DLD1 (cell line): Measurements from ENCODE around the gene ELK3.

ENCODE experiments used
- in situ Hi-C: cut with HindIII; loops from 2 replicates; pipeline ENCODE4 v1.10.0; 2017; ENCODE audit warnings: low sequenced_read_pairs

The ELK3 gene

DNA sequence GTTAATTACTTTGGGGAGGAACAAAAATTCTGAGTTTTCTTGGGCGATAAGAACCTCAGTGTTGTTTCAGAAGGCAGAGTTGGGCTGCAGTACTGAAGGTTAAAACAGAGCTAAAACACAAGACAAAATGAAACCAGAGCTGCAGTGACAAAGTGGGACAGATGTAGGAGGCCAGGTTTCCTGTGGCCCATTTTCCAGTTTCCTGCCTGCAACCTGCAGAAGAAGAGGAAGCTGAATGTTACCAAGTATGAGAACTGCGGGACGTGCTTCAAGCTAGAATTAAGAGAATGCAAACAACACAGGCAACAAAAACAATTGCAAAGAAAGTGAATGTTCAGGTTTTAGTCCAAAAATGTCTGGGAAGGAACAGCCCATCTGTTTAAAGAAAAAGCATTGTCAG, 17.8 kb downstream of the ELK3 start:
- in situ Hi-C loops: no loop called here

DNA sequence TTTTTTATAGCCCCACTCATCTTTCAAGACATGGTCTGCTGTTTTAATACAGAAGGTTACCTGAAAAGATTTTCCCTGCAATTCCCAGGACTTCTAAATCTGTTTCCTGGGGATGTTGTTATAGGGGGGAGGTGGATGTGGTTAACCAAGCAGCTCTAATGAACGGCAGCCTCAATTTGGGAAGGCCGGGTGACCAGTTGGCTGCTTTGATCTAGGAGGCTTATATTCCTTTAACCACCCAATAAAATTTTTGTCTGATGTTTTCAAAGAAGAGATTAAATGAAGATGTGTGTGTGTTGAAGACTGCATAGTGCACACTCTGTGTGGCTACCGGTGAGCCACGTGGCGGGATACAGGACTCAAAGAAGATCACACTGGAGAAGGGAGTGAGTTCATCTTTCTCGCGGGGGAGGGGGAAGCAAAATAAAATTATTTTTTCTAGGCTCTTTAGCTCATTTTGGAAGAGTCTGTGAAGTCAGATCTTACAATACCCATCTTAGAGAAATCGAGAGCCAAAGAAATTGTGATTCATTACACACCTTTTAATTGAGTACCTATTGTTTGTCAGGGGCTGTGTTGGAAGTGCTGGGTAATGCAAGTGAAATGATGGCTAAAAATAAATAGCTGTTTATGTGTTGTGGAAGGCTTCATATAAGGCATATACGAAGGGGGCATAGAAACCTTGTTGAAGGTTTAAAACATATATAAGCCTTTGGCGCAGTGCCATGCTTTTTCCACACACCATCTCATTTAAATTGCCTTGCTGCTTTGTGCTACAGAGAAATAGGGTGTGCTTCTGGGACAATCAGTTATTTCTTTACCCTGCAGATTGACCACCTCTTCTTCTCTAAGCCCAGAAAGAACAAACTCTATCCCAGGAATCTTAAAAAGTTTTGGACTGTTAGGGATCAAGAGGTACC, 18.5 kb downstream of the ELK3 start:
- in situ Hi-C loops: no loop called here

DNA sequence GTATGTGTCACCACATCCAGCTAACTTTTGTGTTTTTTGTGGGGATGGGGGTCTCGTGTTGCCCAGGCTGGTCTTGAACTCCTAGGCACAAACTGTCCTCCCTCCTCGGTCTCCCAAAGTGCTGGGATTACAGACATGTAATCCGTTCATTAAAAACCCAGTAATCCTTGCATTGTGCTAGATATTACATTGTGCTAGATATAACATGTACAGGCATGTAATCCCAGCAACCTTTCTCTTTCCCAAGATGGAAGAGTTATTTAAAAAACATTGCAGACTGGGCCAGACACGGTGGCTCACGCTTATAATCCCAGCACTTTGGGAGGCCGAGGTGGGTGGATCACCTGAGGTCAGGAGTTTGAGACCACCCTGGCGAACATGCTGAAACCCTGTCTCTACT, 19.7 kb downstream of the ELK3 start:
- in situ Hi-C loops: no loop called here

DNA sequence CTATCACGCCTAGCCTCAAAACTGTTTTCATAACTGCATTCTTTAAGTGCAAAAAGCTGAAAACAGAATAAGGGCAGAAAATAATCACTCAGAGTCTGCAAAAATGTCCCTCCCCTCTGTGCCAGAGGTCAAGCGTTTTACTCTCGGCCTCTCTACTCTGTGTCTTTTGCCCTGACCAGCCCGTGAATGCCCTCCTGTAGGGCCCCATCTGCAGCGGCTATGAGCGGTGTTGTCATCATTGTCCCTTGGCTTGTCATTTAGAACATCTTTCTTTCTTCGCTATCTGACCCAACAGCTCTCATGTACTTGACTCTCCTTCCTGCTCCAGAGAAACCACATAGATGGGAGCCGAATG, 21.7 kb downstream of the ELK3 start:
- in situ Hi-C loops: no loop called here

DNA sequence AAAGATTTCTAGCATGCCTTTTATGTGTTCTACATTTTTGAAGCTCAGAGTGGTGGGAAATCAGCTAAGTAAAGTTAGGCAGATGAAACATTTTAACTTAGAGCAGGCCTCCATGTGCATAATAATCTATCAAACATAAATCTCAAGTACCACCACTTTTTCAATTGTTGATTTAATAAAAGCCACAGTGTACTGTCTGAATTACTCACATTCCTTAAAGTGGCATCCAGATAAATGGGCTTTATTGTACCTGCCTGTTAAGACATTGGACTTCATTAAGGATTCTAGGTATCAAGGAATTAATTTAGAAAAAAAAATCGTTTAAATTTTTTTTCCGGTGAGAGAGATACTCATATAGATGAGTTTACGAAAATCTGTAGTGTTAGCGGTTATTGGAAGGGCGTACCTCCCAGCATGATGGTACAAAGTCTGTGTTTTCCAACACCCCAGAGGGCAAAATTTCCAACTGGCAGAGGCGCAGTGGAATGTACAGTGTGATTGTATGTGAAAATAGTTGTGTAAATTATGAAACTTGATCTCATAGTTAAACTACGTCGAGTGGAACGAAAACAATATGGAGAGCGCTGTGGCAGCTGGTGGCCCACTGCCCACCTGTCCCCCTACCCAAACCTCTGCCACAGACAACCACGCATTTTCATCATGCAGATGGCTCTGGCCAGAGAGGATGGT, 25.0 kb downstream of the ELK3 start:
- in situ Hi-C loops: no loop called here

DNA sequence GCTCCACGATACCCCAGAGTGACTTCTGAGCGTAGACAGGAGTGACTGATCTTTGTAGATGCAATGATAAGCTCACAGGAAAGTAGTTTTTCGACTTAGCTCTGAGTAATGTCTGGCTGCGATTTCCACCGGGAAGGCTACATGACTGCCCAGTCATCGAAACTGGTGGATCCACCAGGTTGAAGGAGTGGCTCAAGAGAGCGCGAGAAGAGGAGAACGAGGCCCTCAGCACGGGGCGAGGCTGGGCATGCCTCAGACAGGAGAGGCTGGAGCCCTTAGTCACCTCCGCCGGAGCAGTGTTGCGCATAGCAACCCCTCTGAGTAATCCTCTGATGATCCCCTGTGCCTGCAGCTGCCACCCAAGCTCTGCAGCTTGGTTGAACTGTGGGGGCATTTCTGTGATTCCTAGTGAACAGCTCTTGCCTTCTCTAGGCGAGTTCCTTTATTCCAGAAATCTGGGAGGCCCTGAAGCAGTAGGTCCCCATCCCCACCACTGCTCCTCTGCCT, 25.6 kb downstream of the ELK3 start:
- in situ Hi-C loops: no loop called here

DNA sequence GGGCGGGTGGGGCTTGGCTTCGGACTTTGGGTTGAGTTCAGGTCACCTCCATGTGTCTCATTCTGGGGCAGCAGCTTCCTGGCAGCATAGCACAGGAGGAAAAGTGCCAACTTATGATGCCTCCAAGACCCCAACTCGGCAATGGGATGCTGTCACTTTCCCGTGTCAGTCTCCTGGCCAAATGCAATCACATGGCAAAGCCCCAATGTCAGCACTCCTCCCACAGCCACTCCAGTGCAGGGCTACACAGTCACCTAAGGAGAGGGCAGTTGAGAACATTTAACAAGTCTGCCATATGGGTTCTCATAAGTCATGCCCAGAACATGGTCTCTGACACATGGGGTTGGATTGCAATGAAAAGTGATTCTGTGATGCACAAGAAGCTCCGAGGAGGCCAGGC, 26.7 kb downstream of the ELK3 start:
- in situ Hi-C loops: no loop called here

DNA sequence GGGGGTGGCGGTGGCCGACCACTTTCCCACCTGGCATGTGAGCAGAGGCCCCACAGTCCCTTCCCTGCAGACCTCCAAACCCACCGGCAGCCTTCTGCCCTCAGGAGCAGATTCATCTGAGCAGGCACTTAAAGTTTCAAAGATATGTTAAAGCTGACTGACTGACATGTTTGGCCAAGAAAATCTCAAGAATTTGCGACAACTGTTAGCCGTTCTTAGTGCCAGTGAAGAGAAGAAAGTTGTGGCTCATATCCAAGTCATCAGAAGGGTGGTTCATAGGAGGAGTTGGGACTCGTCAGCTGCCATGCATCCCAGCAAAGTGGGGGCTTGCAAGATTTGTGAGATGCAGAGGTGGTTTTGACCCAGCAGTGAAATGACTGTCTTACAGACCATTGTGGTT, 27.2 kb downstream of the ELK3 start:
- in situ Hi-C loops: no loop called here

DNA sequence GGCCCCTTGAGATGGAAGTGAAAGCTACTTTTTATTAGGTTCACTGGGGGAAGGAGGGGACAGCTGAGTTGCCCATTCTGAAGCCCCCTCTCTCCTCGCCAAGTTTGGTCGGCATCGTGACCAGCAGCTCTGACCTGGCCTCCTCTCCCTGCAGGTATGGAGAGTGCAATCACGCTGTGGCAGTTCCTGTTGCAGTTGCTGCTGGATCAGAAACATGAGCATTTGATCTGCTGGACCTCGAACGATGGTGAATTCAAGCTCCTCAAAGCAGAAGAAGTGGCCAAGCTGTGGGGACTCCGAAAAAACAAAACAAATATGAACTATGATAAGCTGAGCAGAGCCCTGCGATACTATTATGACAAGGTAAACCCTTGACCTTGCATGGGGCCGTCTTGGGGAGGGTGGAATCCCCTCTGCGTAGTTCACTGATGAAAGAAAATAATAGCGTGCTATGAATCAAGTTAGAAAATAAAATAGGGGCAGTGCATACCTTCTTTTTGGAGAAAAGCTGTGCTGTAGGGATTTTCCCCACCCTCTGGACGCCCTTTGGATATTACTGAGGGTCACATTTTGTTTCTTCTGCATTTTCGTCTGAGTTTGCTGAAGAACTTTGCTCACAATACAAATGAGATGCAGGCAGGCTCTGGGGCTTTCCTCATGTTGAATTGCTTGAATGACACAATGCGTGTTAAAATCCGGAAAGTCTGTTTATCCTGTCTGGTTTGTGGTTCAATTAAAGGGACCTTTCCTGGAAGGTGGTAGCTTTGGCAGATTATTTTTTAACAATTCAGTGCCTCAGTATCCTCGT, 29.4 kb downstream of the ELK3 start:
- in situ Hi-C loops: no loop called here

DNA sequence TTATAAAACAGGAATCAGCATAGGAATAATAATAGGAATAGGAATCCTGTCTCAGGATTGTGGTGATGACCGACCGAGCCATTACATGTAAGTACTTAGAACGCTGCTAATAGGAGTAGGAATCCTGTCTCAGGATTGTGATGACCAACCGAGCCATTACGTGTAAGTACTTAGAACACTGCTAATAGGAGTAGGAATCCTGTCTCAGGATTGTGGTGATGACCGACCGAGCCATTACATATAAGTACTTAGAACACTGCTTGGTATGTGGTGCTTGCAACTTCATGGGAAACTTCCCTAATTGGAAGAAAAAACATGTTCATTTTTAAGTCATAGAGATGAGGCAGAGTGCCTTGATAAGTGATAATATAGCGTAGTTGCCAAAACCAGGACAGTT, 30.0 kb downstream of the ELK3 start:
- in situ Hi-C loops: no loop called here

DNA sequence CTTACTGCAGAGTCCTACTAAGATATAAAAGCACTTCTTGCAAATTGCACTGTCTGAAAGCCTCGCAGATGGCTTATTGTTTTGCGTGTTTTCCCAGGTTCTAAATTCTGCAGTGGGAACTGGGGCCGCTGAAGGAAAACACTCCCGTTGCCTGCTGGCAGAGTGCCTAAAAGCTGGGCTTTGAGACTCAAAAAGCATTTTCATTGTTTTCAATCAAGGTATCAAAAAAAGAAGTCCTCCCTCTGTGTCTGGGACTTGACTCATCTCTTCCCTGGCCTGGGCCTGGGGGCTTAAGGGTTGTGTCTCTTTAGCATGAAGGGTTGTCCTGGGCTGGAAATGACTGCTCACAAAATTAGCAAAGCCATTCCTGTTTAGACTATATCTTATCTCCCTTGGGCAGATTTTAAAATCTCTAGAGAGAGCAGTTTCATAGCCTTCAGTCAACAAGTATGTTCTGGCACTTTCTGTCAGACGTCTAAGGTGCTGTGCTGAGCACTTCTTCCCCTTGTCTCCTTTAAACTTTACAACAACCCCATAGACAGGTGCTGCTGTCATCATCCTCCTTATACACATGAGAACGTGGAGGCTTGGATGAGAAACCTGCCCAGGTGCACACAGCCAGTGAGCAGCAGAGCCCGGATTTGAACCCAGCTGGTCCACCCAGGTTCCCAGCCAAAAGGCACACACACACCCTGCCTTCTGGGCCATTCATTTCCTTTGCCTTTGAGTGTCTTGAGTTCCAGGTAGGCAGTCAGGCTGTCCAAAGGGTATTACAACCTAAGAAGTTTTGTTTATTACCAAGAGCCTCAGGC, 31.1 kb downstream of the ELK3 start:
- in situ Hi-C loops: no loop called here

DNA sequence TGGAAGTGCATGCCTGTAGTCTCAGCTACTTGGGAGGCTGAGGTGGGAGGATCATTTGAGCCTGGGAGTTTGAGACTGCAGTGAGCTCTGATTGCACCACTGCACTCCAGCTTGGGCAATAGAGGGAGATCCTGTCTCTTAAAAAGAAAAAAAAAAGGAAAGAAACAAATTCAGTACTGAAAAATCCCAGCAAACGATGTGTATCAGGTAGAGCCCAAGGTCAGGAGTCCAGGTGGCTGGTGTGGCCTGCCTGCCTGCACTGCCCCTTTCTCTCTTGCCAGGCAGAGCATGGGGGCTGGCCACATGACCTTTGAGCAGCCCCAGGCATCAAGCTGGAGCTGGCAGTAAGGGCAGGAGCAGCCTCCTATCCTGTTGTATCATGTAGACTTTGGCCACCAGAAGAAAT, 31.8 kb downstream of the ELK3 start:
- in situ Hi-C loops: no loop called here

DNA sequence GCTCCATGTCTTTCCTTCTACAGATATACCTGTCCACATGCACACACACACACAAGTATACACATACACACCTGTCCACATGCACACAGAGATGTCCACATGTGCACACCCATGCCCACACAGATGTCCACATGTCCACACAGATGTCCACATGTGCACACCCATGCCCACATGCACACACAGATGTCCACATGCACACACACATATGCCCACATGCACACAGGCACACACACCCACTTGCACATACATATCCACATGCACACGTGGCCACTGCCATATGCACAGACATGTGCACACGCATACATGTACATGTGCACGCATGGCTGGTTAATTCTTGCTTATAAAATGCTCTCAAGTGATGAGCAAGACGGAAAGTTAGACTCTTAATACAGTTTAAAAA, 32.2 kb downstream of the ELK3 start:
- in situ Hi-C loops: no loop called here

DNA sequence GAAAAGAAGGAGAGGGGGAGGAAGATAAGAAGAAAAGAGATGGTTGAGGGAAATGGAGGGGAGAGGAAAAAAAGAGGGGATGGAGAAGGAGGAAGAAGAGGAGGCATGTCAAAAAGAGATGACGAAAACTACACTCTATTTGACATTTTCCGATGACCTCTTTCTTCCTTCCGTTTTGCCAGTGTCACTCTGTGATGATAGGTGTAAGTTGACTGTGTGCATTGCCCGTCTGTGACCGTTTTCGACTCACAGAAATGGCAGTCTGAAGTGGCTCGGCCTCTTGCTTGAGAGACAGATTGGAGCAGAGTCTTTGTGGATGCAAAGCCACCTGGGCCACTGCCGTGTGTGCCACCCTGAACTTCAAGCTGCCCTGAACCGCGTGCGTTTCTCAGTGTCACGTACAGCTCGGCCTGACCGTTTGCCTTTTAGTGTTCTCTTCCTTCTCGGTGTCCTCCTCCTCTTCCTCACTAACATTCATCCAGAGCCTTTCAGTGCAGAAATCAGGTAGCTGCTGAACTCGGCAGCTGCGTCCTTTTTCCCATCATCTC, 32.7 kb downstream of the ELK3 start:
- in situ Hi-C loops: no loop called here

DNA sequence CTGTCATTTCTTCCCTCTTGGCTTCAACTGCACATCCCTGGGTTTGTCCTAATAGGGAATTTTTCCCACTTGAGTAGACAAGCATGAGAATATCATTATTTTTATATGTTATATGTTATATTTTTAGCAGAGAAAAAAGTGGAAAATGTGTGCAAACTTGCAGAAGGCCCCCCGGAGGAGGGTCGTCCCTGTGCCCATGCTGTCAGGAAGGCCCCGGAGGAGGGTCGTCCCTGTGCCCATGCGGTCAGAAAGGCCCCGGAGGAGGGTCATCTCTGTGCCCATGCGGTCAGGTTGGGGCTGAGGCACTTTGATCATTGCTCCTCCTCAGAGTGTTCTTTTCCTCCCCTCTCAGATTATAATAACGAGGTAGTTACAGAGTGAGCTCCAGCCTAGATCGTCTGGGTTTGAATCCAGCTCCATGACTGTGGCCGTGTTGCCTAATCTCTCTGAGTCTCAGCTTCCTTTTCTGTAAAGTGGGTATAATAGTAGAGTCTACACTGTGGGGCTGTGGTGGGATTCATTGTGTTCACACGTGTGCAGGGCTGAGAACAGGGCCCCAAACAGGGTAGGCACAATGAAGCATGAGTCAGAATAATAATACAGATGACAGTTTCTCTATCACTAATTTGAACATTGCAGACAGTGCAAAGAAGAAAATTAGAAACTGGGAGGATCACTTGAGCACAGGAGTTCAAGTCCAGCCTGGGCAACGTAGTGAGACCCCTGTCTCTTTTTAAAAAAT, 33.4 kb downstream of the ELK3 start:
- in situ Hi-C loops: no loop called here

DNA sequence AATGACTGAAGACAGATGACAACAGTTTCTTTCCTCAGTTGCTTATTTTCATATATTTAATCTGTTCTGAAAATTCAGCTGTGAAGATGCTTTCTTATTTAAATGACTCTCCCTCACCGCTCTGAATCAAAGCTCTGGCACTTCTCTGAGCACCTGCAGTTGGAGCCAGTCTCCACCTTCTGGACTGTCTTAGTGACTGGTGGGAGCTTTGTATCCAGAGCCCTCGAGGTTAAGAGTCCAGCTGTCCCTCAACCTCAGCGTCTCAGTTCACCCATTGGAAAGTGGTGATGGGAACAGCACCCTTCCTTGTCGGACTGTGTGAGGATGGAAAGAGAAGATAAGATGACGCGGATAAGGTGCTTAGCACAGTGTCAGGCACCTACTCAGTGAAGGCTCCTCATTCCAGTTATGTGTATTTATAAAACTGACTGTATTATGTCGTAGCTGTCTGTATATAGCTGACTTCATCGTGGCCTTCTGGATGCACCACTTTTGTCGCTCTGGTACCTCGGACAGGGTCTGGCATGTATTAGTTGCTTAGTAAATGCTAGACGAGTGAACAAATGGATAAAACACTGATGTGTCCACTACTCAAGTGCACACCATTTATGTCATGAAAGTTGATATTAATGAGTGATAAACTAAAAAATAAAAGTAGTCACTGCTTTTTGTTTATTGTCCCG, 34.5 kb downstream of the ELK3 start:
- in situ Hi-C loops: no loop called here

DNA sequence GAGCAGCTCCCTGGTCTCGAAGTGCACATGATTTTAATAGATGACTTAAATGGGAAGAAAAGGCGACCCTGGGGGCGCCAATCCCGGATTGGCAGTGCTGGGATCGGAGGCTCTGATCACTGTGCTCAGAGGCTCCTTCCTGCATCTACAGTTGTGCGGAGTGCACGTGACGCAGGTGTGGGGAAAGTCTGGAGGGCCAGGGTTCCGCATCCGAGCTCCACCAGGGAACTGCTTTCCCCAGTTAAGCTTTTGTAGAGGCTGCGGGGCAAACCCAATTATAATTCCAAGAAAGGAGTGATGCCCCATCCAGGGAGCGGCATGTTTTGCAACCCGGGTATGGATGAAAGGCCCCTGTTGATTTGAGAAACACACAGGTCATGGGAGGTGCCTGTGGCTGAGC, 36.5 kb downstream of the ELK3 start:
- in situ Hi-C loops: no loop called here

DNA sequence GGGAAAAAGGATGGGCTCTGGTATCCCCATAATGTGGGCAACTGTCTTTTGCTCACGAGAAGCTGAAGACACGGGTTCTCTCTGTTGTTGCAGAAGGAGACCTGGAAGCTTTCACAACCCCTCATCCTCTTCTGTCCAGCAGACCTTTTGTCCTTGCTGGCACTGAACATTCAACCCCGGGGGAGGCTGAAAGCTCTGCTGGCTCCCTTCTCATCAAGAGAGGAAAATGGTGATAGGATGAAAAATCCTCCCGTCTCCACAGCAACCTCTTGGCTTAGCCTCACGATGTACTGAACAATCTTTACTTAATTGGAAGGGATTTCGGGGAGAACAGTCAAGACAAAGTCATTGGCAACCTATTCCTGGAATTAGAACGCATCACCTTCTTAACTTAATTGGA, 39.0 kb downstream of the ELK3 start:
- in situ Hi-C loops: no loop called here

DNA sequence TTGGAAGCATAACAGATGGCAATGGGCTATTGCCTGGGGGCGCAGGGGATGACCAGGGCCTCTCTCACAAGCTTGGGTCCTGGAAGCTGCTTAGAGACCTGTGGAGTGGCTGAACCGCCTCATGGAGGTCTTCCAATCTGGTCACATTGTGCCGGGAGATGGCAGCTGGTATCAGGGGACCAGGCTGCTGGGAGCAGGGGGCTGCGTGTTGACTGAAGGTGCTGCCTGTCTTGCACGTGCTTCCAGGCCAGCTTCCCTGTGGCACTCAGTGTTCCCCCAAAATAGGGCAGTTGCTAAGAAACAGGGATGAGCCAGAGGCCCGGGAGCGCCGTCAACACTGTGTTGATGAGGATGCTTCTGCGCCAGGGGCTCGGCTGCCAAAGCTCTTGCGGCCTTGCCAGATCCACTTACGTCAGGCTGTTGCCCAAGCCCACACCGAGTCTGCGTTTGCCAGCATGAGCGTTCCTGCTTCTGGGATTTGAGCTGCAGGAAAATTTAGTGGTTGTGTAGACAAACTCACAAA, 39.8 kb downstream of the ELK3 start:
- in situ Hi-C loops: no loop called here
